ENCODE results near the gene TXNRD2. TPM values are rescaled to one million over a fixed set of nuclear protein-coding genes. Genes with fewer than 3 reads are reported as not detected.
A peak's percentile ranks its signal among the peaks of the same experiment; 100 is the strongest.

TXNRD2 gene
- total RNA-seq, 1 experiment from 2014 or later, result 29.5 TPM

GRCh38 chr22:19875531-19876313 is 65.9 kb downstream of the TXNRD2 start:
- H3K27ac ChIP-seq (ENCODE audit: low read length), result peak overlapping the region; percentile 69
- H3K36me3 ChIP-seq (ENCODE audit: control insufficient read depth, insufficient read depth, low read length), result no peaks in the 10 kb centered on the region
- CTCF ChIA-PET, result interaction anchor here (1.3 kb wide), 1 partner anchor 9 kb away, joined by 3 read pairs; no protein-coding TSS in a partner anchor
- TF ChIP-seq POLR2AphosphoS5 (IDR thresholded peaks at IDR 0.05; ENCODE audit: low read depth, low read length) (no peak), CTCF (IDR thresholded peaks at IDR 0.05) (no peak), TCF7L2 (IDR thresholded peaks at IDR 0.05; ENCODE audit: low read depth, low read length) (no peak), SIN3A (IDR thresholded peaks at IDR 0.05; ENCODE audit: borderline replicate concordance, insufficient read depth, low read depth, low read length) (no peak), REST (IDR thresholded peaks at IDR 0.05; ENCODE audit: insufficient read depth in 1 of 2, low read depth in 2 of 2, low read length in 1 of 2) (no peak)
- peaks cover 77% of the 10 kb centered on the region for H3K4me1 ChIP-seq (ENCODE audit: control insufficient read depth, insufficient read depth, low read length)
- in situ Hi-C loops (cut with HindIII; ENCODE audit: low pct_unique_long_range_greater_than_20kb, low sequenced_read_pairs), result no loop called here
- no peak overlapping the region for H3K4me3 ChIP-seq (ENCODE audit: low read depth in 2 of 2, low read length in 2 of 2)
- ATAC-seq (peak; percentile 12; the same call in 1 of the 2 replicates), DNase-seq (ENCODE audit: low read depth, low spot score) (no peak)
- POLR2A ChIA-PET, result no interaction called here
- H3K27me3 ChIP-seq (ENCODE audit: control insufficient read depth, insufficient read depth, low read length), result no peaks in the 10 kb centered on the region
- intact Hi-C loops (cut with micrococcal nuclease; ENCODE audit: unreplicated experiment), result no loop called here
- no peaks in the 10 kb centered on the region for H3K9me3 ChIP-seq (ENCODE audit: control insufficient read depth, insufficient read depth, low read depth, low read length)
- BruUV-seq (replicated peaks), result no TSS peak

- no peaks in the 10 kb centered on the region for H3K9me3 ChIP-seq (ENCODE audit: control insufficient read depth, insufficient read depth, low read depth, low read length)
- ATAC-seq (no peak), DNase-seq (ENCODE audit: low read depth, low spot score) (no peak)
- H3K4me3 ChIP-seq (ENCODE audit: low read depth in 2 of 2, low read length in 2 of 2), result no peak overlapping the region
- in situ Hi-C loops (cut with HindIII; ENCODE audit: low pct_unique_long_range_greater_than_20kb, low sequenced_read_pairs) (no loop called here), intact Hi-C loops (cut with micrococcal nuclease; ENCODE audit: unreplicated experiment) (no loop called here)
- no peak for TF ChIP-seq POLR2AphosphoS5 (IDR thresholded peaks at IDR 0.05; ENCODE audit: low read depth, low read length)
- TF ChIP-seq TCF7L2 (IDR thresholded peaks at IDR 0.05; ENCODE audit: low read depth, low read length), result no peak
- no peak for TF ChIP-seq CTCF (IDR thresholded peaks at IDR 0.05)
- no peak for TF ChIP-seq REST (IDR thresholded peaks at IDR 0.05; ENCODE audit: insufficient read depth in 1 of 2, low read depth in 2 of 2, low read length in 1 of 2)
- ChIA-PET CTCF (interaction anchor here (0.6 kb wide), 1 partner anchor 144 kb away, joined by 4 read pairs; no protein-coding TSS in a partner anchor), POLR2A (no interaction called here)
- H3K27me3 ChIP-seq (ENCODE audit: control insufficient read depth, insufficient read depth, low read length), result no peaks in the 10 kb centered on the region
- BruUV-seq (replicated peaks), result no TSS peak
- H3K36me3 ChIP-seq (ENCODE audit: control insufficient read depth, insufficient read depth, low read length), result no peaks in the 10 kb centered on the region
- H3K27ac ChIP-seq (ENCODE audit: low read length), result peak overlapping the region; percentile 69
- peaks cover 70% of the 10 kb centered on the region for H3K4me1 ChIP-seq (ENCODE audit: control insufficient read depth, insufficient read depth, low read length)
These were observed 66.5 kb downstream of the TXNRD2 start for GRCh38 chr22:19875061-19875530.

All from Panc1 (cell line).